HG02623 (cell line): ENCODE data around the gene NUP210L.

Experiments
- ATAC-seq: cut with Tn5 transposase; IDR thresholded peaks from one replicate; pipeline ENCODE4 v1.9.1; 2021; ENCODE audit warnings: moderate library complexity; ENCODE audit not compliant: unreplicated experiment

NUP210L gene

GRCh38 chr1:154154534-154155191 is at the start of gene NUP210L:
NUP210L (minus strand) TSS chr1:154155073.
- ATAC-seq, result no peak

- ATAC-seq, result no peak
These were observed 44.6 kb upstream of the NUP210L start for GRCh38 chr1:154199563-154199879.

GRCh38 chr1:154198756-154199562 is 44.1 kb upstream of the NUP210L start:
- ATAC-seq, result no peak

GRCh38 chr1:154193821-154194220 is 38.9 kb upstream of the NUP210L start:
- ATAC-seq, result no peak

- ATAC-seq, result no peak
These were observed 37.6 kb upstream of the NUP210L start for GRCh38 chr1:154192476-154192875.

- no peak for ATAC-seq
These were observed 37.2 kb upstream of the NUP210L start, which contains the start of gene TPM3 for GRCh38 chr1:154191990-154192461. TPM3 (minus strand) TSS chr1:154192100; CDS start chr1:154192018, 82 bp downstream.

DNA sequence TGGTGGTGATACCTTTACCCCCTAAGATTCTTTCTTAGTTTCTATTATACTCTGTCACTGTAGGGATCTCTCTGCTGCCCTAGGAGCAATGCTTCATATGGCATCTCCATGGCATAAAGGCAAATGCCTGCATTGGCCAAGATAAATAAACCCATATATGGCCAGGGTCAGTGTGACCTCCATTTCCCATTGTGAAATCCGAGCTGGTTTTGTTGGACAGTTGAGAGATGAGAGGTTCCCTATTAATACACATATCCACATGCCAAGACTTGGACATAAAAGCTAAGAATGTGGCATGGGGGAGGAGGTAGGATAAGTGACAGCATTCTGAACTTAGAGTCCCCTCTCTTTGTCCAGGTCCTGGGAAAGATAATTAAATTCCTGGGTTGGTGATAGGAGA is 35.7 kb upstream of the NUP210L start:
- no peak for ATAC-seq

GRCh38 chr1:154186852-154187501 is 32.1 kb upstream of the NUP210L start:
- ATAC-seq, result no peak

GRCh38 chr1:154186177-154186576 is 31.3 kb upstream of the NUP210L start:
- no peak for ATAC-seq

DNA sequence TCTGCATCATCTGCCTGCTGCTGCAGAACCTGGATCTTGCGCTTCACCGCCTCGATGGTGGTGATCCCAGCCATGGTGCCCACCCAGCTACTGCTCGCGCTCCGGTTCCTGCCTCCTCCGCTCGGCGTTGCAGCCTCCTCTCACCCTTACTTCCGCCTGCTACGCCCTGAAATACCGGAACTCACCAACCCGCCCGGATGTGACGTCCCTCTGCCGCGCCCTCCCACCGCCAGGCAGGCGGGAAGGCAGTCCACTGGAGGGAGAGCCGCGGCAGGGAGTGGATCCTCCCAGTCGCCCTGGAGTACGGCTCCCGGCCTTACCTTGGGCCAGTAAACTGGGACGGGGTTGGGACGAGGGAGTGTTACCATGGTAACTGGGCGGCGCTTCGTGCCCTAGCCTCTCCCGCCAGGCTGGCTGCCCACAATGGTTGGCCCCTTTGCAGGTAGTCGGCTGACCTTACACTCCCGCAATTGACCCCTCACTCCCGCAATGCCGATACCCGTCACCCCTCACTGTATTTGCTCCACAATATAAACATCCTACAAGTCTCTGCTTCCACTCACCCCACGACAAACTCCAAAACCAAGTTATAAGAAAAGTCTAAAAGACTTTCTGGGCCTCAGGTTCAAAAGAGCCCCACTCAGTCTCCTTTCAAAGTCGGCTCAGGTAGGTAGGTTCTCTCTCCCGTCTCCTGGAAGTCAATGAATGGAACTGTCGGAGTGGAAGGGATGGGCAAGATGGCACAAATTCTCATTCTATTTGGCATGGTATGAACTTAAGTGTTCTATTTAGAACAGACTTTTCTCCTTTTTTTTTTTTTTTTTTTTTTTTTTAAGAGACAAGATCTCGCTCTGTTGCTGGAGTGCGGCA is 28.4 kb upstream of the NUP210L start:
- ATAC-seq, result peak; percentile 76

DNA sequence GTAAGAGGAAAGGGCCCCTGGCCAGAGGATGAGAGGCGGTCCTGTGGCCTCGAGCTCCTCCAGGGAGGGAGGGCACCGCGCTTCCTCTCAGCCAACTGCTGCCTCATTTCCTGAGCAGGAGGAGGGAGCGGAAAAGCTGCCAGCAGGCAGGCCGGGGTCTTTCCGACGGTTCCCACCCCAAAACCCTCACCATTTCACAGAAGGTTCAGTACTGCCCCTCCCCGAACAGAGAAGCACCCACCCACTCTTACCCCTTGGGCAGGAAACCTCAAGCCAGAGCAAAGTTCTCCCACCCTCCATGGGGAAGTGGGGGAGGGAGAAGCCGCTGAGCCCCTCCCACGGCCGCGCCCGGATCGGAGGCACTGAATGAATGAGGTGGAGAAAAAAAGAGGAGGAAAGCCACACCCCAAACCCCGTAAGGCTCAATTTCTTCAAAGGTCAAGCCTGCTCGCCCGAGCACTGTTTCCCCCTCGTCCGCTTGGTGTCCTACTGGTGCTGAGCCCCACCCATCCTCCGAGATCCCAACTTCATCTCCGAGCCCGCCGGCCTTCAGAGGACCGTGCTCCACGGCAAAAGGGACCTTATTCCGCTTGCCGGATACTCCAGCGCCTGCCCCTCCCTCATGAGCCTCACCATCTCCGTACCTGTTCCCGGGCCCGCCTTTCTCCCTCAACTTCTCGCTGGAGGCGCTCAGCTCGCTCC is 27.6 kb upstream of the NUP210L start:
- peak; percentile 44 for ATAC-seq

DNA sequence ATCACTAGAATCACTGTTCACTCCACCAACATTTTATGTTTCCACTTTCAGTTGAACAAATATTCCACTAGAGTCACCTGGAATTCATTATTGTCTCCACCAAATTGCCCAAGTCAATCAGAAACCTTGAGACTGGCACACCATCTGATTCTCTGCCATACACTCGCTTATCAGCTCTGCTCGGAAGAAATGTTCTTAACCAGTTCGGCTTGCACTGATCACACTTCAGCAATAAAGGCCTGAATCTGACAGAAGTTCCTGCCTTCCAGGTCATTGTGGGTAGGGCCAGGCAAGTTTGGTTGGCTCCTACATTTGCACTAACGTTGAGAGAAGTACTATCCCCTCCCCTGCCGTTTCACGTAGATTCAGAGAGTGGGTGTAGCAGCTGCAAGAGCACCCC is 27.1 kb upstream of the NUP210L start:
- ATAC-seq, result no peak

DNA sequence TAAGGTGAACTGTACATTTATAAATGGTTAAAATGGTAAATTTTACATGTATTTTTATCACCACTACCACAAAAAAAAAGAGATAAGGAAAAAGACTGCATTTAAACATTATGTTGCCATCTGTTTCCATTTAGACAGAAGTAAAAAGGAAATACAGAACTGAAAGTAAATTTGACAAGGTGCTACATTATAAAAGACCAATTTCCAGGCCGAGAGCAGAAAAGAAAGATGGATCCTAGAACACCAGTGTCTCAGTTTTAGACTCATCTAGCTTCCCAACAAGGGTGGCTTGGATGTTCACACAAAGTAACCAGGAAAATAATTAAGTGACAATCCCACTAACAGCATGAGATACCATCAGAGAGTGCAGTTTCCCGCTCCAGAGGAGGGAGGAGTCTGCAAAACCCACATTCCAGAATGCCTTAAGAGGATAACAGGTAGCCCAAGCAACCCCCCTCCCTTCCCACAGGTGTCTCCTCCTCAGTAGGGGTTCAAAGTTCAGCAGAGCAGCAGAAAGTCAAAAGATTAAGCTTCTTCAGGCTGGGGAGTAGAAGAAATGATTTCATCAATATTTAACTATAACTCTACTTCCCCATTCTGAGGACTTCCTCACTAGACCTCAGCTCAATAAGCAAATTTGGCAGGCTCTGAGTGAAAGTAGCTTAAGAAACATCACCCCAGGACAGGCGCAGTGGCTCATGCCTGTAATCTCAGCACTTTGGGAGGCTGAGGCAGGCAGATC is 25.2 kb upstream of the NUP210L start:
- no peak for ATAC-seq

- ATAC-seq, result no peak
These were observed 24.3 kb upstream of the NUP210L start for GRCh38 chr1:154178911-154179811.

DNA sequence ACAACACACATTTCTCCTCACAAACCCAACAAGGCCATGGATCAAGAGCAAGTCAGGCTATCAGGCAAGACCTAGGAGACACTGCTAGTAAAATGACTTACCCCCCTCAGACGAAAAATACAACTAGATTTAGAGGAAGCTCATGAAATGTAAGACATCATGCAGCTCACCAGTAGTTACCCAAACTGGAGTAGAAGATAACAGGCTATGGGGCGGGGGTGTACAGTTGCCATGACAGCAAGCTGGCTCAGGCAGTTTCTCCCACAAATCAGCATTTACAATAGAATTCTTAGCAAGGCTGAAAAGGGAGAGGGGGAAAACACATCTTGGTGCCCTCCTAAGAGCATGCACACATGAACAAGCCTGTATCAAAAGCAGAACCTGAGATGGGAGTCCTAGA is 23.1 kb upstream of the NUP210L start:
- ATAC-seq, result no peak

GRCh38 chr1:154176337-154176736 is 21.5 kb upstream of the NUP210L start:
- ATAC-seq, result no peak

DNA sequence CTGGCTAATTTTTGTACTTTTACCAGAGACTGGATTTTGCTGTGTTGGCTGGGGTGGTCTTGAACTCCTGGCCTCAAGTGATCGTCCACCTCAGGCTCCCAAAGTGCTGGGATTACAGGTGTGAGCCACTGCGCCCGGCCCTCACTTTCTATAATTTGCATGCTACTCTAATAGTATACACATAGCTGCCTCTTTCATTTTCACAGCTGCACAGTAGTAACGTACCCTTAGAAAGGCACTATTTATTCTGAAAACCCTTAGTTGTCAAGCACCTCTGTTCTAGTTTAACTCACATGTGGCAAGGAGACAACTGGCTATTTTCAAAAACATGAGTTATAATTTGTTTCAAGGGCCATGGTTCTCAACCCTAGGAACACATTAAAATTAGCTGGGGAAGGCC is 19.8 kb upstream of the NUP210L start:
- ATAC-seq, result no peak

DNA sequence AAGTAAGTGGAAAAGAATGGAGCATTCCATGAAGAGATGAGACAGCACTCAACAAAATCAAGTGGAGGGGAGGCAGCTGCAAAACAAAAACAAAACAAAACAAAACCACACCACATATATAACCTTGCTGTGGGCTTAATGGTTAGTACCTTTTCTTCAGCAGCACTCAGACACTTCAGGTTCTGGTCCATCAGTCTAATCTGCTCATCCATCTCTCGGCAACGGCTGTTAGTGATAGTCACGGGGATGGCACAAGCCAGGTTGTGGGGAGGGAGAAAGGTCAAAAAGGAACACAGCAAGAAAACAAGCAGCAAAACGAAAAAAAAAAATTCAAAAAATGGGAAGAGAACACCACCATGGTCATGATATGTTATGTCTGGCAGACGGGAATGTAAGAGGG is 17.0 kb upstream of the NUP210L start:
- no peak for ATAC-seq

DNA sequence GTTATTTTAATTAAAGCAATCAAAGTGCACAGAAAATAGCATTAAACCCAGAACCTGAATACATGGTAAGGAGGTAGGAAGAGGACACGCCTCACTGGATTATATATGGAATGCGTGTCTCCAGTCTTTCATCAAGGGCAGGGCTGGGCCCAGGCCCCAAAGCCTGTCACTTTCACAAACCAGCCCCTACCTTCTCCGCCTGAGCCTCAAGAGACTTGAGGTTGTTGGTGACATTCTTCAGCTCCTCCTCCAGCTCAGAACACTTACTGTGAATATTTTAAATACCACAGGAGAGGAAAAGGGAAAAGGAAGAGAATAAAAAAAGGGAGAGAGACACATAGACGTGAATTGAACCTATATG is 16.3 kb upstream of the NUP210L start:
- ATAC-seq, result no peak
